ENCODE data around the gene PPP1R12A. TPM values are rescaled to one million over a fixed set of nuclear protein-coding genes. Genes with fewer than 3 reads are reported as not detected.

The PPP1R12A gene
- total RNA-seq, 8 experiments from 2014 or later, result 49.0 to 164 (median 68.2) TPM

- WGBS, 10 experiments, result 0 to 22% (median 0%) methylated on average over 2 to 13 of the region's 15 CpGs
- Histone ChIP-seq H3K4me3 (peak overlapping the region; percentile 69 to 80 (median 72)), H3K27ac (peak overlapping the region; percentile 93 to 95), H3K4me1 (replicated peaks in 1 of 2) (peaks cover 0 to 23% of the 10 kb centered on the region in 2 donors)
- peak in 1 of 8 experiments; percentile 1 for ATAC-seq (replicated peaks in 6 of 8)
- in situ Hi-C loops (cut with MboI; ENCODE audit: low pct_unique_long_range_greater_than_20kb in 2 of 9, low sequenced_read_pairs in 9 of 9, unreplicated experiment in 9 of 9), result loop anchor here in 2 of 9 experiments (10.0 to 25.0 kb wide), 2 partner anchors 251 to 254 kb away; no protein-coding TSS in a partner anchor
Observed at GRCh38 chr12:79933532-79934264, 1.2 kb downstream of the PPP1R12A start.

GRCh38 chr12:79933043-79933442 is 1.9 kb downstream of the PPP1R12A start:
- in situ Hi-C loops (cut with MboI; ENCODE audit: low pct_unique_long_range_greater_than_20kb in 2 of 9, low sequenced_read_pairs in 9 of 9, unreplicated experiment in 9 of 9), result loop anchor here in 2 of 9 experiments (10.0 to 25.0 kb wide), 2 partner anchors 252 to 254 kb away; no protein-coding TSS in a partner anchor
- ATAC-seq (replicated peaks in 6 of 8), result no peak
- H3K4me3 ChIP-seq, result peak overlapping the region; percentile 69 to 80 (median 72)
- H3K27ac ChIP-seq, result no peak overlapping the region
- peaks cover 0 to 23% of the 10 kb centered on the region in 2 donors for H3K4me1 ChIP-seq (replicated peaks in 1 of 2)
- 35 to 82% (median 64%) methylated on average over 2 of the region's 2 CpGs; no CpG with 5 or more reads in 1 of the 10 experiments for WGBS, 10 experiments

- no peak overlapping the region for H3K27ac ChIP-seq
- H3K4me1 ChIP-seq (replicated peaks in 1 of 2), result peaks cover 0 to 23% of the 10 kb centered on the region in 2 donors
- WGBS, 10 experiments, result 24 to 89% (median 46%) methylated on average over 1 to 5 of the region's 5 CpGs
- in situ Hi-C loops (cut with MboI; ENCODE audit: low pct_unique_long_range_greater_than_20kb in 2 of 9, low sequenced_read_pairs in 9 of 9, unreplicated experiment in 9 of 9), result loop anchor here in 2 of 9 experiments (10.0 to 25.0 kb wide), 2 partner anchors 252 to 255 kb away; no protein-coding TSS in a partner anchor
- peak overlapping the region; percentile 69 to 80 (median 72) for H3K4me3 ChIP-seq
- no peak for ATAC-seq (replicated peaks in 6 of 8)
Observed at GRCh38 chr12:79932357-79932756, 2.5 kb downstream of the PPP1R12A start.

GRCh38 chr12:79929065-79929464 is 5.8 kb downstream of the PPP1R12A start:
- no peak for ATAC-seq (replicated peaks in 6 of 8)
- Histone ChIP-seq H3K4me3 (no peak overlapping the region), H3K27ac (no peak overlapping the region), H3K4me1 (replicated peaks in 1 of 2) (peaks cover 0 to 17% of the 10 kb centered on the region in 2 donors)
- 40 to 100% (median 100%) methylated on average over 1 to 5 of the region's 10 CpGs; no CpG with 5 or more reads in 4 of the 10 experiments for WGBS, 10 experiments
- in situ Hi-C loops (cut with MboI; ENCODE audit: low pct_unique_long_range_greater_than_20kb in 2 of 9, low sequenced_read_pairs in 9 of 9, unreplicated experiment in 9 of 9), result loop anchor here in 1 of 9 experiments (25.0 kb wide), 1 partner anchor 258 kb away; no protein-coding TSS in a partner anchor

- ATAC-seq (replicated peaks in 6 of 8), result peak in 1 of 8 experiments; percentile 31
- Histone ChIP-seq H3K4me1 (replicated peaks in 1 of 2) (peaks cover 0 to 17% of the 10 kb centered on the region in 2 donors), H3K27ac (no peak overlapping the region), H3K4me3 (no peak overlapping the region)
- in situ Hi-C loops (cut with MboI; ENCODE audit: low pct_unique_long_range_greater_than_20kb in 2 of 9, low sequenced_read_pairs in 9 of 9, unreplicated experiment in 9 of 9), result loop anchor here in 1 of 9 experiments (25.0 kb wide), 1 partner anchor 259 kb away; no protein-coding TSS in a partner anchor
- 0 to 93% (median 29%) methylated on average over 1 of the region's 1 CpG; no CpG with 5 or more reads in 3 of the 10 experiments for WGBS, 10 experiments
Observed at GRCh38 chr12:79927772-79928474, 7.0 kb downstream of the PPP1R12A start.

GRCh38 chr12:79926951-79927350 is 7.9 kb downstream of the PPP1R12A start:
- no peak overlapping the region for H3K4me3 ChIP-seq
- in situ Hi-C loops (cut with MboI; ENCODE audit: low pct_unique_long_range_greater_than_20kb in 2 of 9, low sequenced_read_pairs in 9 of 9, unreplicated experiment in 9 of 9), result loop anchor here in 1 of 9 experiments (25.0 kb wide), 1 partner anchor 260 kb away; no protein-coding TSS in a partner anchor
- H3K4me1 ChIP-seq (replicated peaks in 1 of 2), result peaks cover 0 to 9% of the 10 kb centered on the region in 2 donors
- H3K27ac ChIP-seq, result no peak overlapping the region
- ATAC-seq (replicated peaks in 6 of 8), result no peak
- WGBS, 10 experiments, result 0 to 100% (median 63%) methylated on average over 1 to 3 of the region's 3 CpGs; no CpG with 5 or more reads in 2 of the 10 experiments

GRCh38 chr12:79925492-79925891 is 9.4 kb downstream of the PPP1R12A start:
- H3K4me1 ChIP-seq (replicated peaks in 1 of 2), result no peaks in the 10 kb centered on the region
- H3K27ac ChIP-seq, result no peak overlapping the region
- in situ Hi-C loops (cut with MboI; ENCODE audit: low pct_unique_long_range_greater_than_20kb in 2 of 9, low sequenced_read_pairs in 9 of 9, unreplicated experiment in 9 of 9), result loop anchor here in 1 of 9 experiments (25.0 kb wide), 1 partner anchor 262 kb away; no protein-coding TSS in a partner anchor
- ATAC-seq (replicated peaks in 6 of 8), result peak in 5 of 8 experiments; percentile 33 to 80 (median 36)
- H3K4me3 ChIP-seq, result no peak overlapping the region
- WGBS, 10 experiments, result 57 to 100% (median 80%) methylated on average over 1 of the region's 1 CpG; no CpG with 5 or more reads in 5 of the 10 experiments

GRCh38 chr12:79921786-79922185 is 13.1 kb downstream of the PPP1R12A start:
- no peak for ATAC-seq (replicated peaks in 6 of 8)
- H3K4me1 ChIP-seq (replicated peaks in 1 of 2), result no peaks in the 10 kb centered on the region
- WGBS, 10 experiments, result 86 to 100% (median 94%) methylated on average over 1 of the region's 1 CpG; no CpG with 5 or more reads in 6 of the 10 experiments
- no peak overlapping the region for H3K4me3 ChIP-seq
- H3K27ac ChIP-seq, result no peak overlapping the region
- in situ Hi-C loops (cut with MboI; ENCODE audit: low pct_unique_long_range_greater_than_20kb in 2 of 9, low sequenced_read_pairs in 9 of 9, unreplicated experiment in 9 of 9), result loop anchor here in 1 of 9 experiments (25.0 kb wide), 1 partner anchor 266 kb away; no protein-coding TSS in a partner anchor

- H3K4me1 ChIP-seq (replicated peaks in 1 of 2), result no peaks in the 10 kb centered on the region
- in situ Hi-C loops (cut with MboI; ENCODE audit: low pct_unique_long_range_greater_than_20kb in 2 of 9, low sequenced_read_pairs in 9 of 9, unreplicated experiment in 9 of 9), result loop anchor here in 1 of 9 experiments (25.0 kb wide), 1 partner anchor 267 kb away; no protein-coding TSS in a partner anchor
- no peak overlapping the region for H3K4me3 ChIP-seq
- 83 to 100% (median 93%) methylated on average over 2 to 5 of the region's 5 CpGs; no CpG with 5 or more reads in 2 of the 10 experiments for WGBS, 10 experiments
- ATAC-seq (replicated peaks in 6 of 8), result no peak
- H3K27ac ChIP-seq, result no peak overlapping the region
Observed at GRCh38 chr12:79920421-79921238, 14.3 kb downstream of the PPP1R12A start.

GRCh38 chr12:79919762-79920161 is 15.1 kb downstream of the PPP1R12A start:
- no peak overlapping the region for H3K4me3 ChIP-seq
- no peaks in the 10 kb centered on the region for H3K4me1 ChIP-seq (replicated peaks in 1 of 2)
- no peak for ATAC-seq (replicated peaks in 6 of 8)
- in situ Hi-C loops (cut with MboI; ENCODE audit: low pct_unique_long_range_greater_than_20kb in 2 of 9, low sequenced_read_pairs in 9 of 9, unreplicated experiment in 9 of 9), result loop anchor here in 1 of 9 experiments (25.0 kb wide), 1 partner anchor 268 kb away; no protein-coding TSS in a partner anchor
- H3K27ac ChIP-seq, result no peak overlapping the region
- 88 to 100% (median 100%) methylated on average over 1 of the region's 1 CpG; no CpG with 5 or more reads in 3 of the 10 experiments for WGBS, 10 experiments

- ATAC-seq (replicated peaks in 6 of 8), result no peak
- Histone ChIP-seq H3K27ac (no peak overlapping the region), H3K4me1 (replicated peaks in 1 of 2) (no peaks in the 10 kb centered on the region), H3K4me3 (no peak overlapping the region)
- WGBS, 10 experiments, result 100% methylated on average over 1 to 2 of the region's 2 CpGs; no CpG with 5 or more reads in 6 of the 10 experiments
- in situ Hi-C loops (cut with MboI; ENCODE audit: low pct_unique_long_range_greater_than_20kb in 2 of 9, low sequenced_read_pairs in 9 of 9, unreplicated experiment in 9 of 9), result loop anchor here in 1 of 9 experiments (25.0 kb wide), 1 partner anchor 270 kb away; no protein-coding TSS in a partner anchor
Observed at GRCh38 chr12:79916826-79917225, 18.1 kb downstream of the PPP1R12A start.
